ENCODE results near the gene MARCHF3. TPM values are rescaled to one million over a fixed set of nuclear protein-coding genes. Genes with fewer than 3 reads are reported as not detected.
"Not testable (repeated sequence)": the region's sequence is repeated elsewhere in the genome, so short reads cannot be mapped to it uniquely, and the experiment has no call there.

Gene MARCHF3
- total RNA-seq, 1 experiment from 2014 or later, result 4.3 TPM

DNA sequence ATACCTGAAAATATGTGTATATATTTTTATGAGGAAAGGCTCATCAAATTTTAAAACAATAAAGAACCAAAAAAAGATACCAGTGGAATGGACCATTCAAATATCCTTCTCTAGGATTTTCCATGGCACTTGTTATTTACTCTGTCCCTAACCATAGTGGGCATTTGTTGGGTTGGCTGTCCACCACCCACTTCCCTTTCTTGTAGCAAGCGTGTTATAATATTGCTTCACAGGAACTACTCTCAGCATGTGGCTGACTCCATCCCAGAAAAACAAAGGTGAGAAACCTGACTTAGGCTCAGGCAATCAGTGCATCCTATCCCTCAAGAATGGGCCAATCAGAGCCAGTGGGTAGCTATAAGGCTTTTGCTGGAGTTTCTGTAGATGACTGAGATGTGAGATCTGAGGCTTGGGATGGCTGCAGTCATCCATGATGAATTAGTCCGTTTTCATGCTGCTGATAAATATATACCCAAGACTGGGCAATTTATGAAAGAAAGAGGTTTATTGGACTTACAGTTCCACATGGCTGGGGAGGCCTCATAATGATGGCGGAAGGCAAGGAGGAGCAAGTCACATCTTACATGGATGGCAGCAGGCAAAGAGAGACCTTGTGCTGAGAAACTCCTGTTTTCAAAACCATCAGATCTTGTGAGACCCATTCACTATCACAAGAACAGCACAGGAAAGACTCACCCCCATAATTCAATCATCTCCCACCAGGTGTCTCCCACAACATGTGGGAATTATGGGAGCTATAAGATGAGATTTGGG lies 25.7 kb upstream of the MARCHF3 start:
- DNase-seq (ENCODE audit: low read depth, low spot score), result no peak
- in situ Hi-C loops (cut with HindIII; ENCODE audit: low pct_unique_long_range_greater_than_20kb, low sequenced_read_pairs), result no loop called here

DNA sequence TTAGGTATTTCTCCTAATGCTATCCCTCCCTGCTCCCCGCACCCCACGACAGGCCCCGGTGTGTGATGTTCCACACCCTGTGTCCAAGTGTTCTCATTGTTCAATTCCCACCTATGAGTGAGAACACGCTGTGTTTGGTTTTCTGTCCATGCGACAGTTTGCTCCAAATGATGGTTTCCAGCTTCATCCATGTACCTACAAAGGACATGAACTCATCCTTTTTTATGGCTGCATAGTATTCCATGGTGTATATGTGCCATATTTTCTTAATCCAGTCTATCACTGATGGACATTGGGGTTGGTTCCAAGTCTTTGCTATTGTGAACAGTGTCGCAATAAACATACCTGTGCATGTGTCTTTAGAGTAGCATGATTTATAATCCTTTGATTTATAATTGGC lies 23.2 kb upstream of the MARCHF3 start:
- in situ Hi-C loops (cut with HindIII; ENCODE audit: low pct_unique_long_range_greater_than_20kb, low sequenced_read_pairs); DNase-seq (ENCODE audit: low read depth, low spot score): not testable (repeated sequence)

DNA sequence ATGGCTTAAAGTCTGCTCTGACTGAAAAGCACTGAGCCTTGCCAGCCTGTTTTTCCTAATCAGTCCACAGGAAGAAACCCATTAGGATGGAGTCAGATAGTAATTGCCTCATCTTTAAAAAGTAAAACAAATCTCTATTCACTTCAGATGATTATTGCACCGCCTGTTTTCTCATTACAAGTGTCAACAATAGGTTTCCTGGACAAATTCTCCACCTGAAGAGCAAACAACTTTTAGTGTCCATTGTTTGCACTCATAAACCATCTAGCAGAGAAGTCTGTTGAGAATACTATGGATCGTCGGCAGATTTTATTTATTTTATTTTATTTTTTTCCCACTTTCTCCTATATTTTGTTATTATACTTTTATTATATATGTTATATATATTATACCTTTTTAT lies 22.7 kb upstream of the MARCHF3 start:
- DNase-seq (ENCODE audit: low read depth, low spot score), result peak; percentile 31
- in situ Hi-C loops (cut with HindIII; ENCODE audit: low pct_unique_long_range_greater_than_20kb, low sequenced_read_pairs), result no loop called here

DNA sequence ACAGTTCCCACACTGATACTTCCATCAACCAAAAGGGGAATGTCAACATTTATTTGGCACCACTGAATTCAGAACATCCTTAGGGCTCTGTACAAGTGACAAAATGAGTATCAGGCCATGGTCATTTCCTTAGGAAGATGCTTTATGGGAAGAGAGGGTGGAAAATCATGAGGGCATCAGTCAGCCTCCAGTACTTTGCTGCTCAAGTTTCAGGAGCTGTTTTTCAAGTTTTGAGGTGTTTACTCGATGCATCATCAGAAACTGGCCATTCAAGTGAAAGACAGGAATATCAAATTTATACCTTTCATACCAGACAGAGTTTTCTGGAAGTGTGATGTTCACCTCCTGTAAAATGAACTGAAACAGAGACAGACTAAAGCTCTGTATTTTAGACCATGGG lies 21.2 kb upstream of the MARCHF3 start:
- in situ Hi-C loops (cut with HindIII; ENCODE audit: low pct_unique_long_range_greater_than_20kb, low sequenced_read_pairs), result no loop called here

DNA sequence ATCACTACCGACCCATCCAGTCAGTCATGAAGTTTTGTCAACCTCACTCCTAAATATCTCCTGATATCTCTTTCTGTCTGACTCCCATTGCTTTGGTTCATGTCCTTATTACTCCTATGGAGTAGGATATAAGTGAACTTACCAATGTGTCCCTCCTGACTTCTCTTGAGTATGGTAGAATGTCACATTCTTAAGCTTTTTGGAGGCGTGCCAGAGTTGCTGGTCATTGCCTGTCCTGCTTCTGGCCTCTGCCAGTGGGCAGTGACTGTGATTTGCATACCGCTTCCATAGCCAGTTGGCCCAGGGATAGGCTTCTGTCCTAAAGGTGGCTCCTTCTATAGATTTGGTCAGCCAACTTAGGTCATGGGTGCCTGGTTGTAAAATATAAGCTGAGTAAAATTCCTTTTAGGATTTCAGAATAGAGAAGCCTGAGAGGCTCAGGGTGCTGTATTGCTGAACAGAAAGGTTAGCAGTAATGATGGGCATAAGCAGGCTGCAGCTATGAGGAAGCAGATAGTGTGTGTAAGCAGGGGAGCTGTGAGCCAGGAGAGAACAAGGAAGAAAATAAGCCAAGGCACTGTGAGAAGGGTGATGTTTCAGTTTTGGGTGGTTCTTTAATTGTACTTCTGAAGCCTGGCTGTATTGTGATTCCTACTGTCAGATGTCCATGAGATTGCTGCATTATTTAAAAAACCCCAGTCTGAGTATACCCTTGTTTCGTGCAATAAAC lies 16.1 kb upstream of the MARCHF3 start:
- DNase-seq (ENCODE audit: low read depth, low spot score), result no peak
- in situ Hi-C loops (cut with HindIII; ENCODE audit: low pct_unique_long_range_greater_than_20kb, low sequenced_read_pairs), result no loop called here

More for the DNA sequence above, 21.2 kb upstream of the MARCHF3 start:
- DNase-seq (ENCODE audit: low read depth, low spot score), result no peak

DNA sequence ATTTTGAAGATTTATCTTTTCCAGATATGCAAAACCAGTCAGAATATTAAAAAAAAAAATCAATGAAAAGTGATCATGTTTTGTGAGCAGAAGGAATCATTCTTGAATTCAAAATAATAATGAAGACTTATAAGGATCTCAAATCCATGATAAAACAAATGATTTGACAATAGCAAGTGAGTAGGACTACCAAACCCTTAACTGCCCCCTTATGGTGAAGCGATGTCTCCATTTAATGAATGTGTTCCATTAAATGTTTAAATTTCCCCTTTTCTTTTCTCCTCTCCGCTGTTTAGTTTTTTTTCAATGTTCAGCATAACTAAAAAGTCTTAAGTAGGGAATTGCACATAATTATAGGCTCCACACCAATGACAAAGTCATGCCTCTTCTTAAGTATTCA lies 12.2 kb upstream of the MARCHF3 start:
- DNase-seq (ENCODE audit: low read depth, low spot score), result peak; percentile 41
- in situ Hi-C loops (cut with HindIII; ENCODE audit: low pct_unique_long_range_greater_than_20kb, low sequenced_read_pairs), result no loop called here

DNA sequence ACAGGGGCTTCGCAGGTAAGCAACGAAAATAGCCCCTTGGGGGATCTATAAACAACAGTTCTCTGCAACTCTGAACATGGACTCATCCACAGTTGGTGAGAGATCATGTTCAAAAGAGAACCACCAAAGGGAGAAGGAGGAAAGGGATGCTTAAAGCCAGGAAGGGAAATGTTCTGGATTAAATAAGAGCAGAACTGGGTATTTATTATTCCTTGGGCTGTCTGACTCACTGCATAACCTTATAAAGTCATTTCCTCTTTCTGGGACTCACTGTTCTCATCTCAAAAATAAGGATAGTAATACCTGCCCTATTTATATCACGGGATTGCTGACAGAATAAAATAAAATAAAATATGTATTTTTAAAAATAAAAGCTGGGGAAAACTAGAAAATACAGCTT lies 11.2 kb upstream of the MARCHF3 start:
- in situ Hi-C loops (cut with HindIII; ENCODE audit: low pct_unique_long_range_greater_than_20kb, low sequenced_read_pairs), result no loop called here
- DNase-seq (ENCODE audit: low read depth, low spot score), result no peak

DNA sequence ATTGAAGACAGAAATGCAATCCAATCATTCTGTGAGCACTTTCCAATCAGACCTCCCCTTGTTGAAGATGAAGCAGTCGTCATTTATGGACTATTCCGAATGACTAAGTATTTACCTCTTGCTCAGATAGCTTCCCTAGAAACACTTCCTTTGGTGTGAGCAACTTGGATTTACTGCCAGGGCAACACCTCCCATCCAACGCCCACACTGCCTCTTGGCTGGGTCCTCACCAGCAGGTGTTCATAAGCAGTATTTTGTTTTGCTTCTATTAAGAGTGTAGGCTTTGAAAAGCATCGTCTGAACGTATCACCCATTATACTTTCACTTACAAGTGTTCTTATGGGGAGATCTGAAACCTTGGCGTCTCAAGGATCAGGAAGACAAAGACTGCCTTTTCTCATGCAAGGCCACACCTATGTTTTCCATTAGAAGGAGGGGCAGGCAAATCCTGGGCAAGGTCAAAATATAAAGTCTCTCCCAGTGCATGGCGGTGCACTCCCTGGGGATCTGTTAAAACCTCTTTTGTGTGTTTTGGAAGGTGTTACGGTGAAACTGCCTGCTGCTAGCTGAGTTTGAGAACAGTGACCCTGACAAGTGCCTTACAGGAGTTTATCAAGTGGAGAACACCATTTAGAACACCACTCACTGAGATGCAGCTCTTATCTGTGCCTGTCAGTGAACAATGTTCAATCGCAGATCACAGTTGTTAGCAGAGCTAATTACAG lies 10.6 kb upstream of the MARCHF3 start:
- in situ Hi-C loops (cut with HindIII; ENCODE audit: low pct_unique_long_range_greater_than_20kb, low sequenced_read_pairs), result no loop called here
- no peak for DNase-seq (ENCODE audit: low read depth, low spot score)

DNA sequence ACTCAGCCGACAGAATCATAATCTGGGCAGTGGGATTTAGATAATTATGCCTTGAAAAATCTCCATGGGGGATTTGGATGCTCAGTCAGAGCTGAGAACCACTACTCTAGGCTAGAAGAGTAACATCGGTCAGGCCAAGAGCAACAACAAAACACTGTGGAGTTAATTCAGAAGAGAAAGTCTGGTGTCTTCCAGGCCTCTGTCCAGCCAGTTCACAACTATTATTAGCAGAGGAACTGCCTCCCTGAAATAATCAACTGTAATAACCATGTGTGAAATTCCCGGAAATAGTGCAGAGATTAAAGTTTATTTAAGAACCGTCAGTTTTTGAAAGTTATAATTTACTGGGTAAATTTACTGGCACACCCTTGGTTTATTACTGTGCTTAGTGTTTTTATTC lies 8.2 kb upstream of the MARCHF3 start:
- in situ Hi-C loops (cut with HindIII; ENCODE audit: low pct_unique_long_range_greater_than_20kb, low sequenced_read_pairs), result no loop called here

DNA sequence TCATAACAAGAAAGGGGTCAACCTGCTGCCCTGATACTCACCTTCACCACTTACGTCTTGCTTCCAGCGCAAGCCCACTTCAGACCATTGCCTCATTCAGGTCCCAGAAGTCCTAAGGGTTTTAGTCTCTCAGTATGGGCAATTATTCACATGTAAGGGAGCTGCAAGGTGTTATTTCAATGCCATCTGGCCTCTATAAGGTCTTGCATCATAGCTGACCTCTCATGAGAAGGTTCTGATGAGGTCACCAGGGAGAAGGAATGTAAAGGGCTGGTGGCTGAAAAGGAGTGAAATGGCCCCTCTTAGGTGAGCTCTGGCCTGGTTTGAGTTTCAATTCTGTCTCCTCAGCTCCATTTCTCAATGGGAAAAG lies 1.5 kb upstream of the MARCHF3 start:
- no peak for DNase-seq (ENCODE audit: low read depth, low spot score)
- in situ Hi-C loops (cut with HindIII; ENCODE audit: low pct_unique_long_range_greater_than_20kb, low sequenced_read_pairs), result no loop called here

More for the DNA sequence above, 8.2 kb upstream of the MARCHF3 start:
- DNase-seq (ENCODE audit: low read depth, low spot score), result no peak

DNA sequence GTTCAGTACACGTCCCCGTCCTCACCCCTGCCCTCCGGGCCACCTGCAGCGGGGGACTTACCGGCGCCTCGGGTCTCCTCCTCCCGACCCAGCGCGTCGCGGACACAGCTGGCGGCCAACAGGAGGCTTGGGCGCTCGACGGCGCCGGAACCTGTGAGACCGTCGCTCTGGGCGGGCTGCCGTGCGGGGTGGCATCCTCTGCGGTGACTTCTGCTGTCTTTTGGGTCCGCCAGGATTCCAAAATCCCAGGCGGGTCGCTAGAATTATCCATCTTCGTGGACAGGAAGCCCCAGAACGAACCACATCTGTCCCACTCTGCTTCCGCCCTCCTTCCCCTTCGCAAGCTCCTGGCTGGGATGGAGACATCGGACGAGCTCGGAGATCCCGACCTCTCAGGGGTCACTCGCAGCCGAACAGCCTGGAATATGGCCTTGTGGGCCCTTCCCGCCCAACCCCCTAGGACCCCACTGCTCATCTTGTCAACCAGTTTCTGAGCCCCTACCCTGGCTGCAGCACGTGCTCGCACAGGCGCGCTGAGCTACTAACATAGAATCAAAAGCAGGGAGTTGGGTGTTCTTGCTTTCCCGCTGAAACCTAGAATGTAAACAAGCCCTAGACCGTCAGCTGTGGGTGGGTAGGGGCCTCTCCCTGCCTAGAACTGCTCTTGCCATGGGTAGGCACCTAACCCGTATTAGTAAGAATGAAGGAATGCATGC lies 947 bp upstream of the MARCHF3 start:
- no peak for DNase-seq (ENCODE audit: low read depth, low spot score)
- in situ Hi-C loops (cut with HindIII; ENCODE audit: low pct_unique_long_range_greater_than_20kb, low sequenced_read_pairs), result no loop called here

DNA sequence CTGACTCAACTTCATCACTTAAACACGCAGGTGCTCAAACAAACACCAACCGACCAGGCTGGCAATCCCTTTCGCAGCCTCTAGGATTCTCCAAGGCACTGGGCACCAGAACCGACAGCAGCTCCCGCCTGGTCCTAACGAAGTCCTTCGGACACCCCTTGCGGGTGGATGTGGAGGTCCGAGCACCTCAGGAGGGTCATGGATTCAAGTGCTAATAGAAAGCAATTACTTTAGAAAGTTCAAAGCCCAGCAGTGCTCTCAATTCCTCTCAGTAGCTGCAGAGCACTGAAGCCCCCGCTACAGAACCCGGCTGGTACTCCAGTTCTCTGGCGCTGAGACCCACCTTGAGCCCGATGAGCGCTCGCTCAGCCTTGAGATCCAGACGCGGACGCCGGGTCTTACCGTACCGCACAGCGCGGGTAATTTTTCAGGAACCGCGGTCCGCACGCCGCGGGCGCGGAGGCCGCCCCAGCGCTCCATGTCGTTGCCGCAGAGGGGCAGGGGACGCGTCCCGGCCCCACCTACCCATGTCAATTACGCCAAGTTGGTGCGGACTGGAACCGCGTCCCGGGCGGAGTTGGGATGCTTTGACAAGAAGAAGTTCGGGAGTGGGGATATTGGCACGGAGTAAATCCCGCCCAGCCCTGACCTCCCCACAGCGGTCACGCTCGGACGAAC lies 638 bp downstream of the MARCHF3 start:
- DNase-seq (ENCODE audit: low read depth, low spot score), result peak; percentile 75
- in situ Hi-C loops (cut with HindIII; ENCODE audit: low pct_unique_long_range_greater_than_20kb, low sequenced_read_pairs), result no loop called here

DNA sequence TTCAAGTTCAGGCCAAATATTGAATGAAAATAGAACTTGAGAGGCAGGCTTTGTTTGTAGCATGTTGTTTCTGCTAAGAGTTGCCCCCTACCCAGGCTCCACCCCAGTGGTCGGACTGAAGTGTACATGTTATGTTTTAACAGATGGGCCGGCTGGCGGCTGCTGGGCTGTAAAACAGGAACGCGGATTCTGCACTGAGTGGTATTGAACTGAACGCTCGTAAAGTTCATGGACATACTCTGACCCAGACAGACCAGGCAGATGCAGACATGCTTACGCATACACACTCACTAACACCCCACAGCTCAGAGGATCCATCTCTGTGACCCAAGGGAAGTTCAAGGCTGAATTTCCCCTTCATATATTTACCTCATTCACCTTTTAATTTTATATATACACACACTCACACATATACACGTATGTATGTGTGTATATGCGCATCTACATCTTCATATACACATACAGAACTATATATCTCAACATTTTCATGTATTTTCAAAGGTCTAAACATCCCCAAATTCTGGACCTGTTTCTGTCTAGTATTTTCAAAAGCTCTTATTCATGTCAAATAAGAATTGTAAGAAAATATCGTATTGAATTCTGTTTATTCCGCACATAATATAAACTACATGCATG lies 1.4 kb downstream of the MARCHF3 start:
- in situ Hi-C loops (cut with HindIII; ENCODE audit: low pct_unique_long_range_greater_than_20kb, low sequenced_read_pairs), result no loop called here
- DNase-seq (ENCODE audit: low read depth, low spot score), result no peak

DNA sequence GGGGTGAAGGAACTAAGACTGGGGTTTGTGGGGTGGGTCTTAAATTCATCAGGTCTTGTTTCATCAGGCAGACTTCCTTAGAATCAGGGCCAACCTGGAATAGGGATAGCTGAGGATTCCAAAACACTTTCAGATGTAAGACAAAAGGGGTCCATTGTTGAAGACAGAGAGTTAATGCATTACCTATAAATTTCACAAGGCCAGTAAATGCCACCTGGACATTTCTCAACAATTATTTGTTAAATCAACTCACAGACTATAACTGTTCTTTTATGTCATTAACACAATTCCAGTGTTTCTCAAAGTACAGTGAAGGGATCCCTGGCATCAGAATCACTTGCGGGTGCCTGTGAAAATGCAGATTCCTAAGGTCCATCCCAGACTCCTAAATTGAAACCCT lies 2.8 kb downstream of the MARCHF3 start:
- no peak for DNase-seq (ENCODE audit: low read depth, low spot score)
- in situ Hi-C loops (cut with HindIII; ENCODE audit: low pct_unique_long_range_greater_than_20kb, low sequenced_read_pairs), result no loop called here

DNA sequence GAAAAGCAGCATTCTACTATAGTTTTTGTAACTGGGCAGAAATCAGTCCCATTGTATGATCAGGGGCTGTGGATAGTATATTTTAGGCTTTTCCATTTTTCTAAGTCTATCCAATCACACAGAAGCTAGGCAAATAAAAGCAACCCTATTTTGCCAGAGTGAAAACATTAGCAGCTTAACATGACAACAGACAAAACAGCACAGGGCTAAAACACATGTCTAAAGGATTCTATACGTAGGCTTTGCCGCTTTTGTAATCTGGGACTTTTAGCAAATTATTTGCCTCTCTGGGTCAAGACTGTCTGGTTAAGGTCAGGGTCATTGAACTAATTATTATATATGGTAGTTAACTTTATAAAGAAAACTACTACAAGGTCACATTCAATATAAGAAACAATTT lies 4.2 kb downstream of the MARCHF3 start:
- in situ Hi-C loops (cut with HindIII; ENCODE audit: low pct_unique_long_range_greater_than_20kb, low sequenced_read_pairs), result no loop called here
- DNase-seq (ENCODE audit: low read depth, low spot score), result no peak

DNA sequence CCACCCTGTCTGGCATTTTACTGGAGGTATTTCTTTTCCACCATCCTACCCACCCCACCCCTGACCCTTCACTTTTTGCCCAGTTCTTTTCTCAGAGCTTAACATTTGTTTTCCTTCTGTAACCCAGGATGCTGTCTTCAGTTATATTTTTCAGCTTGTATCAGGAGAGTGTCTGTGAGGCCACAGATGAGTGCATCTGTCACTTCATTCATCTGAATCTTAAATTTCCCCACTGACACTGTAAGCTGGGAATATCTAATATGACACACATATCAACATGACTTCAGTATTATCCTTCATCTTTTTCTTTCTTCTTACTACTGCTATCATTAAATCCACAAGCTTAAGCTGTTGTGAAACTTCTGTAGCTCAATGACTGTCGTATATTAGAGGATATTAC lies 4.9 kb downstream of the MARCHF3 start:
- DNase-seq (ENCODE audit: low read depth, low spot score), result no peak
- in situ Hi-C loops (cut with HindIII; ENCODE audit: low pct_unique_long_range_greater_than_20kb, low sequenced_read_pairs), result no loop called here

DNA sequence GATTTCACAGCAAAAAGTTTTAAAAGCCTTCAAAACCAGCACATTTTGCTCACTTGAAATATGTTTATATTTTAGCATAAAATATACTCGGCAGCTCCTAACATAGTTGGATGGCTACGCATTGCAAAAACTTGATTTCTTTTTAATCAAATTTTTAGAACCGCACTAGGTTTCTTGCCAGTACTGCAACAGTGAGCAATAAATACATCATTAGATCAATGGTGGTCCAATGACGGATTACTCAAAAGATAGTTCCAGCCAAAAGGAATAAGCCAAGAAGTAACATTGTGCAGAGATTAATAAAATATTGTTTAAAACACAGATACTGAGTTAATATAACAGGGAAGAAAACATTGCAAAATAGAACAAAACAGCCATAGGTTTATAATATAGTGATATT lies 5.5 kb downstream of the MARCHF3 start:
- DNase-seq (ENCODE audit: low read depth, low spot score), result no peak
- in situ Hi-C loops (cut with HindIII; ENCODE audit: low pct_unique_long_range_greater_than_20kb, low sequenced_read_pairs), result no loop called here
